Coronary artery (tissue), 2 donors: Measurements from ENCODE around the gene SLC25A23.
"Not testable (repeated sequence)": the region's sequence is repeated elsewhere in the genome, so short reads cannot be mapped to it uniquely, and the experiment has no call there.

Experiments used
- DNase-seq: peaks from one replicate; pipeline ENCODE4 v3.0.0-alpha.2; 2017; ENCODE audit warnings: low spot score
- H3K27ac ChIP-seq, 2 donors: fragments of 200-600 bp; sonication (generic); one replicate each; pipeline ENCODE4 v1.5.1; 2016 to 2019
- H3K4me3 ChIP-seq: fragments of 200-600 bp; sonication (generic); 2 replicates; pipeline ENCODE4 v1.5.1; 2016; ENCODE audit warnings: mild to moderate bottlenecking, moderate library complexity
- CTCF ChIP-seq: fragments of 200-600 bp; sonication (generic); IDR thresholded peaks from one replicate; pipeline ENCODE4 v1.5.1; 2019; ENCODE audit warnings: antibody characterized with exemption

The SLC25A23 gene

GRCh38 chr19:6402837-6403608, 56.6 kb downstream of the SLC25A23 start:
- no peak overlapping the region for H3K4me3 ChIP-seq
- H3K27ac ChIP-seq = no peak overlapping the region
- no peak for TF ChIP-seq CTCF
- no peak for DNase-seq

GRCh38 chr19:6402058-6402457, 57.5 kb downstream of the SLC25A23 start:
- Histone ChIP-seq H3K4me3 (no peak overlapping the region), H3K27ac (no peak overlapping the region)
- no peak for TF ChIP-seq CTCF
- DNase-seq = no peak

GRCh38 chr19:6400062-6400944, 59.3 kb downstream of the SLC25A23 start:
- H3K4me3 ChIP-seq, DNase-seq, H3K27ac ChIP-seq: not testable (repeated sequence)

GRCh38 chr19:6396305-6396704, 63.3 kb downstream of the SLC25A23 start:
- Histone ChIP-seq H3K4me3 (no peak overlapping the region), H3K27ac (no peak overlapping the region)
- TF ChIP-seq CTCF = no peak
- no peak for DNase-seq

- Histone ChIP-seq H3K4me3 (no peak overlapping the region), H3K27ac (no peak overlapping the region)
- DNase-seq = no peak
- no peak for TF ChIP-seq CTCF
Observed at GRCh38 chr19:6394831-6395230, 64.8 kb downstream of the SLC25A23 start.

GRCh38 chr19:6393983-6394412, 65.6 kb downstream of the SLC25A23 start:
- Histone ChIP-seq H3K4me3 (peak overlapping the region; percentile 82), H3K27ac (peak overlapping the region; percentile 93 to 95)
- no peak for DNase-seq
- no peak for TF ChIP-seq CTCF

- Histone ChIP-seq H3K4me3 (peak within 1 kb of the TSS; percentile 82), H3K27ac (peak within 1 kb of the TSS; percentile 93 to 95)
- no peak for TF ChIP-seq CTCF
- DNase-seq = peak; percentile 96
Observed at GRCh38 chr19:6393074-6393982, 66.3 kb downstream of the SLC25A23 start, which contains the start of gene GTF2F1. TSS of gene GTF2F1 (minus strand) at chr19:6393164. CDS start at chr19:6392995, 169 bp downstream.
